LNCAP (cell line): ENCODE measurements around the gene NPFFR1.

ENCODE experiments used
- CTCF ChIP-seq: fragments of 450-650 bp; IDR thresholded peaks from 2 replicates; pipeline ENCODE4 v1.5.1; 2017; ENCODE audit warnings: mild to moderate bottlenecking

NPFFR1 gene

GRCh38 chr10:70293169-70293843 is 9.5 kb upstream of the NPFFR1 start:
- TF ChIP-seq CTCF, result no peak

- TF ChIP-seq CTCF, result no peak
Measured at GRCh38 chr10:70292004-70292403, 8.2 kb upstream of the NPFFR1 start.

- no peak for TF ChIP-seq CTCF
Measured at GRCh38 chr10:70289739-70290138, 5.9 kb upstream of the NPFFR1 start.

- TF ChIP-seq CTCF, result no peak
Measured at GRCh38 chr10:70286616-70287015, 2.8 kb upstream of the NPFFR1 start.

GRCh38 chr10:70285476-70285831 is 1.6 kb upstream of the NPFFR1 start:
- TF ChIP-seq CTCF, result no peak

GRCh38 chr10:70284542-70285475 is 1.0 kb upstream of the NPFFR1 start:
- TF ChIP-seq CTCF, result no peak

GRCh38 chr10:70283071-70283444 is 746 bp downstream of the NPFFR1 start:
- no peak for TF ChIP-seq CTCF
